Vagina (tissue), 2 donors: Measurements from ENCODE around the gene DNAJB8.

Experiments used
- POLR2A ChIP-seq, 2 donors: fragments of 450-650 bp; IDR thresholded peaks; one replicate each; pipeline ENCODE4 v1.6.1; 2017; ENCODE audit warnings: antibody characterized with exemption in 2 of 2, mild to moderate bottlenecking in 2 of 2, moderate library complexity in 2 of 2
- POLR2AphosphoS5 ChIP-seq, 2 donors: sonication (generic); formaldehyde crosslinking; IDR thresholded peaks; one replicate each; pipeline ENCODE4 v1.9.0; 2017; ENCODE audit warnings: antibody characterized with exemption in 2 of 2, mild to moderate bottlenecking in 2 of 2, low read depth in 1 of 2; ENCODE audit not compliant: insufficient read depth in 1 of 2
- TF ChIP-seq, protein P1 (sequence below), 3 experiments: fragments of 450-650 bp in 2 of 3; fragments of 200-600 bp in 1 of 3; sonication (generic) in 1 of 3; IDR thresholded peaks; one replicate each; pipeline ENCODE4 v1.5.1; 2017 to 2019; ENCODE audit warnings: antibody characterized with exemption in 3 of 3, mild to moderate bottlenecking in 2 of 3, moderate library complexity in 2 of 3

DNA sequence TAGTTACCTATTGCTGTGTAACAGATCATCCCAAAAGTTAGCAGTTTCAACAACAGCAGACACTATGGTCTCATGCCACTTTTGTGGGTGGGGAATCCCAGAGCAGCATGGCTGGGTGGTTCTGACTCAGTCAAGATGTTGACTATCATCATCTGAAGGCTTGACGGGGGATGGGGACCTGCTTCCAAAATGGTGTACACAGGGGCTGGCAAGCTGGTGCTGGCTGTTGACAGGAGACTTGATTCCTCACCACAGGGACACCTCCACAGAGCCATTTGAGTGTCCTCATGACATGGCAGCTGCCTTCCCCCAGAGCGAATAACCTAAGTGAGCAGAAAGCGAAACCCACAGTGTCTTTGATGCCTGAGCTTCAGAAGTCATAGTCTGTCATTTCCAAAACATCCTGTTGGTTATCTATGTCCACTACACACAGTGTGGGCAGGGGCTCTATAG lies 19.1 kb downstream of the DNAJB8 start:
- TF ChIP-seq, protein P1, sequence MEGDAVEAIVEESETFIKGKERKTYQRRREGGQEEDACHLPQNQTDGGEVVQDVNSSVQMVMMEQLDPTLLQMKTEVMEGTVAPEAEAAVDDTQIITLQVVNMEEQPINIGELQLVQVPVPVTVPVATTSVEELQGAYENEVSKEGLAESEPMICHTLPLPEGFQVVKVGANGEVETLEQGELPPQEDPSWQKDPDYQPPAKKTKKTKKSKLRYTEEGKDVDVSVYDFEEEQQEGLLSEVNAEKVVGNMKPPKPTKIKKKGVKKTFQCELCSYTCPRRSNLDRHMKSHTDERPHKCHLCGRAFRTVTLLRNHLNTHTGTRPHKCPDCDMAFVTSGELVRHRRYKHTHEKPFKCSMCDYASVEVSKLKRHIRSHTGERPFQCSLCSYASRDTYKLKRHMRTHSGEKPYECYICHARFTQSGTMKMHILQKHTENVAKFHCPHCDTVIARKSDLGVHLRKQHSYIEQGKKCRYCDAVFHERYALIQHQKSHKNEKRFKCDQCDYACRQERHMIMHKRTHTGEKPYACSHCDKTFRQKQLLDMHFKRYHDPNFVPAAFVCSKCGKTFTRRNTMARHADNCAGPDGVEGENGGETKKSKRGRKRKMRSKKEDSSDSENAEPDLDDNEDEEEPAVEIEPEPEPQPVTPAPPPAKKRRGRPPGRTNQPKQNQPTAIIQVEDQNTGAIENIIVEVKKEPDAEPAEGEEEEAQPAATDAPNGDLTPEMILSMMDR (IDR thresholded peaks at IDR 0.05), result no peak
- TF ChIP-seq POLR2AphosphoS5 (IDR thresholded peaks at IDR 0.05; ENCODE audit: insufficient read depth in 1 of 2, low read depth in 1 of 2), result no peak
- TF ChIP-seq POLR2A (IDR thresholded peaks at IDR 0.05), result no peak
